NCI-H1048 (cell line): ENCODE data around the gene GFRA1.

Source experiments
- DNase-seq: peaks from one replicate; lab custom pipeline; 2025; lab: John Stamatoyannopoulos, UW

The GFRA1 gene

DNA sequence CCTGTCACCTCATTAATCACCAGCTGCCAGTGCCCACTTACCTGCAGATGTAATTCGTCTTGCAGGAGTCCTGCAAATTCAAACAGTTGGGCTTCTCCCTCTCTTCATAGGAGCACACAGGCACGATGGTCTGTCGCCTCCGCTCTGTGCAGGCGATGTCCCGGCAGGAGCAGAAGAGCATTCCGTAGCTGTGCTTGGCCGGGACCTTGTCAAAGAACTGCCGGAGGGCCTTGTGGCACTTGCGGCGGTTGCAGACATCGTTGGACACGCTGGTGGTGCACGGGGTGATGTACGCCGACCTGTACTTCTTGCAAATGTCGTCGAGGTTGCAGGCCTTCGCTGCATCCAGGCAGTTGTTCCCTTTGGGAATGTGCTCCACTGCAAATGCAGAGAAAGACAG is 147.8 kb downstream of the GFRA1 start:
- DNase-seq = no peak

DNA sequence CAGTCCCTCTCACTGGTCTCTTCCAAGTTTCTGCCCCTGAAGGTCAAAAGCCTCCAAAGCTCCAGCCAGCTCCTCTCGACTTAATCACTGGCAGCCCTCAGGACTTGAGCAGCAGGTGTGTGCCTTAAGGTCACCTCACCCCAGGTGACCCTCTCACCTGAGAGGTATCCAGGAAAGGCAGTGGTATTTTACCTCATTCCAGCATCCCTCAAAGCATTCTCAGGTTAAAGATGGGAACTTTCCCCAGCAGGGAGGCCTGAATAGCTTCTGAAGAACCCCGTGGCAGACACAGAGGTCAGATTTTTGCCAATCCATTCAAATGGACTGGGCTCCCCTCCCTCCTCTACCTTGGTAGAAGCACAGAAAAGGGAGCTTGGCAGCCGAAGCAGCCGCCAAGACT is 148.2 kb downstream of the GFRA1 start:
- DNase-seq = no peak

DNA sequence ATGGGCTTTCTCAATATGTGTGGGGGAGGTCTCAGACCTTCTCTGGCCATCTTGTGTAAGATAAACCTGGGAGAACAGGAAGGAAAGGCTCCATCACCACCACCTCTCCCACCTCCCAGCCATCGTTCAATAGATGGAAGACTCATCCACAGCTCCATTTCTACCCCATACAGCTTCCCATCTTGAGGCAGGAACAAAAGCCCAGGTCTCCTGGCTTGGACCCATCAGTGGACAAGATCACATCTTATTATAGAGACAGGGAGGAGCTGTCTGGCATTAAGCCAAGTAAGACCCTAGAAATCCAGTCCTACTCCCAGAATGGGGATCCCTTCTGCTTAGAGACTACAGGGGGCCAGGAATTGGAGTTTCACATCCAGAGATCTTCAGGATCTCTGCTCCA is 150.3 kb downstream of the GFRA1 start:
- DNase-seq = no peak

DNA sequence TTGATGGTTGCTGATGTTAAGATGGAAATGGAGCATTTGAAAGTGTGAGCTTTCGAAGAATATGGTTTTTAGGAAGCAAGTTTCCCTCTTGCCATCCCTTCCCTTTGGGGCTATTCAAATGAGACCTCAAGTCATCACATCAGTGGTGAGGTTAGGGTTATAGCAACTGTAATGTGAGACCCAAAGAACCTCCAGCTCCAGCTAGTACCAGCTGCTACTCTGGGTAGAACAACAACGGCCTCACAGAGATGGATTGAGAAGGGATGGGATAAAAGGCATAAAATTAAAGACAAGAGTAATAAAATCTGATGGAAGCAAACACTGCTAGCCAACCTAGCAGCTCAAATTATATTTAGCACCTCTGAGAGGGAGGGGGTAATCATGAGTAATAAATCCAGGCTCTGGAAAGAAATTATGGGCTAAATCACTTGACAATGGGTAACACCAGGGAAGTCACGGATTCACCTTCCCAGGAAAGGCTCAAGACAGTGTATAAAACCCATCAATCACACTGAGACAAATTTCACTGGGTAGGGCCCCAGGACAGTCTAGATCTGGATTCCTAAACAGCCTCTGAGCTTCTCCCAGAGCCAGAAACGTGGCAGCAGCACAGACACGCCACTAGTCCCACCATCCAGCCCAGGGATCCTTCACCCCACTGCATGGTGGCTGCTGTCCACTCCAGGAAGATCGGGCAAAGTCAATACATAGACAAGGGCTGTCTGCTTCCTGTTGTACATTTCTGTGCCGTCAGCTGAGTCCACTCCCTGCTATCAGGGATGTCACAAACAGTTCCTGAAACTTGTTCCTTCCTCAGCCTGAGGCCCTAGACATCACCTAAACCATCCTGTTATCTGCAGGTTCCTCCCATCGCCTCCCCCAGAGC is 151.1 kb downstream of the GFRA1 start:
- DNase-seq = no peak

DNA sequence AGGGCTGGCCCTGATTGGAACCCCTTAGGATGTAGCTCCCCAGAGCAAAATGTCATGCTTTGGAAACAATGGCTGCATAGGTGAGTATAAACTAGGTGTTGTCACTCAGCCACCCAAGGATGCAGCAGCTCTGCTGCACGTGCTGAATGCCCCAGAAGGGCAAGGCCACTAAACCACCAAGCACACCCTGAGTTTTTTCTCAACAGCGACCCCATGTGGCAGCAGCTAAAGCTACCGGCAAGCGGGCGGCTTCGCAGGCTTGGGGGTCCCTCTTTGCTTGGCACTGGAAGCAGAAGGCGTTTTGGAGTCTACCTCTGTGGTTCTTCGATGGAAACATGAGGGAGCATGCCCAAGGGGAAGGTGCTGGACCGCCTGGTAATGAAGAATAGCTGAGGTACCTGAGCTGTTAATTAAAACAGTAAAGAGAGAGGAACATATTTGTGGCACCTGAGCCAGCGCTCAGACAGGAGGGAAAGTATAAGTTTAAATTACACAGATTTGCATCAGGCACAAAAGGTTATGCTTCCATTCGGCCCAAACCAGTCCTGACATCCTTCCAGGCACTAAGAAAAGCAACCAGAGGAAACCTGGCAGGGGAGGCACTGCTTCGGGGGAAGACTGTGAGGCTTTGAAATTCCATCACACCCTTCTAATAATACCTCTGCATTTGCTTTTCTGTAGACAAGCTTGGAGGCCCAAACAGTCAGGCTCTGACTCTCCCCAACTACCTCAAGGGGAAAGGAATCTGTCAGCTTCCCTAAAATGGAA is 152.1 kb downstream of the GFRA1 start:
- no peak for DNase-seq

DNA sequence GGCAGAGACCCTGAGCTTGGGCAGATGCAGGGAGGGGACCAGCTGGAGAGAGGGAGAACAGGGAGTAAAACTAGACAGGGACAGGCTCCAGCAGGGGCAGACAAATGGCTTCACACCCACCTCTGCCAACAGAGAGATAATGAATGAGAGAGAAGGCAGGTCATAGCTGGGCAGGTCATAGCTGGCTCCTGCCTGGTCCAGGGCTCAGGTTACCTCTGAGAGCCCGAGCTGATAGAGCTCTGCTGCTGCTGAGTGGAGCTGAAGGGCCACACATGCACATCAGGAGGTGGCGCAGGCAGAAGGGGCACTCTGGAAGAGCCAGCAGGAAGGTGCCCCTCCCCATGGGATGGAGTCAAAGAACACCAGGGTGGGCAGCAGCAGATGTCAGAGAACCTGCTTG is 154.2 kb downstream of the GFRA1 start:
- DNase-seq = no peak

DNA sequence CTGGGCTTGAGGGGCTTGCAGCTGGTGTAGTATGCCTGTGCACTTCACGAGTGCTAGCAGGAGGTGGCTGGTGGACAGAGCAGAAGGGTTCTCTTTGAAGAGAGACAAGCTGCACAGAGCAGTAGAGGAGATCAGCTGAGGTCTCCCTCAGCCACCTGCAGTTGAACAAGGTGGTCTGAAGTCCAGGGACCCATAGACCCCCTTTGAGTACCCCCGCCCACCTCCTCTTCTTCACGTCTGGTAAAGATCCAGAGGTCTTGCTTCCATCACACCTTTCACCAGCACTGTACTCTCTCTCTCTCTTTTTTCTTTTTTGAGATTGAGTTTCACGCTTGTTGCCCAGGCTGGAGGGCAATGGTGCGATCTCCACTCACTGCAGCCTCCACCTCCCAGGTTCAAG is 157.2 kb downstream of the GFRA1 start:
- no peak for DNase-seq

DNA sequence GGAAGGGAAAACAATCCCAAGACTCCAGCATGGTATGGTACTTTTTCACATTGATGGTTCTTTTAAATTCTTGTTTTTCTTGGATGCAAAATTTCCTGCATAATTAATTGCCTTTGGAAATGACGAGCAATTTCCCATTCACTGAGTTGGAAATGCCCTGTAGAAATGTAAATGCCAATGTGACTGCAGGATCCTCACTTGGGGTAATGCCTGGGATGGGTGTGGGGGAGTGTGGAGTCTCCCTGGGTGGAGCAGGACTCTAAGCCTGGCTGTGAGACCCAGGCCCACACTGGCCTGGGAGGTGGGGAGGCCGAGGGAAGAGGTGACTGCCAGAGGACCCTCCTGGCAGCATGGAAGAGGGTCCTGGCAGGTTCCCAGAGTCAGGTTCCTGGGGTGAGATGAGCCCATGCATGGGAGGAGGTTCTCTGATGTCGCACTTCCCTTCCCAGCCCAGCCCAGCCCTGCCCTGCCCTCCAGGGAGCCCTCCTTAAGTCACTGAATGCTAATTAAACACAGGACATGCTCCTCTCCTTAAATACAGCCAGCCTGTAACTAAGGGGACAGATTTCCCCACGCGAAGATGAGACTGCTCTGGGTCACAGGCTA is 157.9 kb downstream of the GFRA1 start:
- DNase-seq = no peak

DNA sequence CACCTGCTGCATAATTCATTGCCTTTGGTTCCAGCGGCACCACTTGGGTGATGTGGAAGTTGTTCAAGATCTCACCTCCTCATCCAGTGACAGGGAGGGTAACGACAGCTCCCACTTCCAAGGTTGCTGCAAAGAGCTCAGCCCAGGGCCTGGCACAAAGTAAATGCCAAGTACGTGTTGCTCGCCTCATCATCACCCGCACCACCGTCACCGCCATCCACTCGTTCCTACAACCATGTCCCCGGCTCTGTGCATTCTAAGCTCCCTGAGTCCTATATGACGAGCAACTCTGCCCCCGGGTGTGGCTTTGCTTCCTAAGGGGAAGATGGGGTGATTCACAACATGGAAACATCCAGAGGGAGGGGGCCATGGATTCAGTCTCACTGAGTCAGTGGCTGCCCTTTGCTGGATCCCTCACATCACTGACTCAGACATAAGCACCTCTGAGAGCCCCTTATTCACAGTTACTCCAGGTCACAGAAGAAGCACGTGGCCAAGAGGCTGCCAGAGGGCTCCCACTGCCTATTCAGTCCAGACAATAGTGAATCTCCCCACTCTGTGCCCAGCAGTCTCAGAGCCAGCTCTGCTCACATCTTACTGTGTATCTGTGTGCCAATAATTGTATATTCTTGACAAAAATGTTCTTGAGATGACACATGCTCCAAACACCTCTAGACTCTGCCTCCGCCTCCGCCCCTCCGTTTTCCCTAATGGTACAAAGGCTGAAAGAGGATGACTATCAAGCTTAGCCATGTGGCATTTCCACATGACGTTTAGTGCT is 159.1 kb downstream of the GFRA1 start:
- no peak for DNase-seq

DNA sequence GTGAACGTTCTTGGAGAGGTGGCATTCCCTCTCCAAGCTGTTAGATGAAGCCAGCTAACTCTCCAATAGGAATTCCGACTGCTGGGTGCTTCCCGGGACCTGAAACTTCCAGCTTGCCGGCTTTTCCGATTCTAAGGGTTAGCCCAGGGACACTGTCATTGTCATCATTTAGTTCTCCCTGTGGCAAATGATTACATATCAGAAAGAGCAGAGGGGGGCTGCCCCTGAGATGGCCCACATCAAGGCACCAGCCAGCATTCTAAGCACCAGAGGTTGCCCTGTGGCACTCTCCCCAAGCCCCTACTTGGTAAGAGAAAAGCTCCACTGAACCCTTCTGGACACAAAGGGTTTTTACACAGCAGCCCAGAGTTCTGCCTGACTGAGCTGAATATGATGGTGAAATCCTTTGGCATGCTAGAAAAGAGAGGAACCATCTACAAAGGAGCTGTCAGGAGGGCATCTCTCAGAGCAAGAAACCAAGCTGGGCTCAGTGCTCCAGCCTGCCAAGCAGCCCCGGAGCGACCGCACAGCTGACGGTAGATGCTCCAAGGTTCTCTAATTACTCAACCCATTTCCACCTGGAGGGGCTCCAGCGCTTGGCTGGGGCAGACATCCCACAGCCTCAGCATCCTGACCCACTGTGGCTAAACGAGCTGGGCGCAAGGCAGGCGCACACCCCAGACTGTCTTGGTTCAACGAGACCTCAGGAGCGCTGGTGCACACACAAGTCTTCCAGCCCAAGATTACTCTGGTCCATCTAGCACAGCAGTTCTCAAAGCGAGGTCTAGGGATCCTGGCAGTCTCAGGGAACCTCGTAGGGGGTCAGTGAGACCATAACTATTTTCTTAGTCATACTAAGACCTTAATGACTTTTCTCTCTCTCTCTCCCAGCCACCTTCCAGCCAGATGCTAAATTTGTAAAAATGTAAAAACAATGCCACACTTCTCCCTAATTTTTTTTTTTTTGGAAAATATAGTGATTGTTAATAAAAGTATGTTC is 160.5 kb downstream of the GFRA1 start:
- DNase-seq = no peak

DNA sequence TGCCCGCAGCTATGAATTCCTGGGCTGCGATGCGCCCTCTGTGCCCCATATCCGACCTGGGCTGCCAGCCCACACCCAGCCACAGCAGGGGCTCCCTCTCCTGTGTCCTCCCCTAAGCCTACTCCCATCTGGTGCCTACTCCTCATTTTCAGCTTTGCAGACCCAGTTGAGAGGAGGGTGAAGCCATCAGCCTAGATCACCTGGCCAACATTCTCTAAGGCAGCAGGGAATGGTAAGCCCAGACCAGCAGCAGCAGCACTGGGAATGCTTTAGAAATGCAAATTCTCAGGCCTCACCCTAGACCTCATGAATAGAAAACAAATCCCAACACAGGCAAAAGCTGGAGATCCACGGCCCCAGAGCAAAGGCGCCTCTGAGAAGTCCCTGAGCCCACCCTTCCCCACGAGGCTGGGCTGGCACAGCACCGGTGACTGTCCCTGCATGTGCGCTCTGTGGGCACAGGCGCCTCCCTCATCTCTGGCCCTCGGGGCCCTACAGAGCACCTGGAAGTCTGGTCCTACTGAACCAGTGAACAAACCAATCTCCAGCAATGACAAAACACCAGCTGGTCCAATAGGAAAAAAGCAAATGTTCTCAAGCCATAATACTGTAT is 161.4 kb downstream of the GFRA1 start:
- DNase-seq = no peak

DNA sequence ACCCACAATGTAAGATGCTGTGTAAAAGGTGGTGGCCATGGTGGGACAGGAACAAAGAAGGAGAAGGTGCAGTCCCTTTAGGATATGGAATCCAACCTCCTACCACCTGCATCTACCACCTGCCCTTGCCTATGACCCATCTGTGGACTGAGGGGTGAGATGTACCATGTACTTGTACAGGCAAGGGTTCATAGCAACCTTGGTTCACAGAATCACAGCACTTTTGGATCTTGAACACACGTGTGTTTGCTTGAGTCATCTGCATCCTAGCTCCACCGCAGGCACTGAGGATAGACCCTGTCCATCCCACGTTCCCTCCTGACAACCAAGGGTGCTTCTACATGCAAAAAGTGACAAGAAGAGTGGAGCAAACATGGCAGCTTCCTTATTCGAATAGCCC is 162.3 kb downstream of the GFRA1 start:
- no peak for DNase-seq

DNA sequence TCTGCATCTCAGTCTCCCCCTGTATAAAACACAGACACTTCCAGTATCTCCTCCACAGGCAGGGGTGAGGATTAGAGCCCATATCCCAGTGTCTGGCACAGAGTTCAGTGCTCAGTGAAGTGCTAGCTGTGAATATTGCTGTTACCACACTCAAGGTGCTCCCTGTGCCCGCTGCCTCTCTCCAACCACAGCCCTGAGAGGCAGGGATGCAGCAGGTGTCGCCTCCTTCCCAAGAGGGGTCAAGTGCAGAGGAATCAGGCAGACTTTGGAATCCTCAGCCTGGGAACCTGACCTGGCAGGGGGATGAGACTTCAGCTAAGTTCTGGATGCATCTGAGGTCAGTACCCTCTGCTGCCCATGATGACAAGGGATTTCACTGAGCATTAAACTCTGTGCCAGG is 163.1 kb downstream of the GFRA1 start:
- no peak for DNase-seq

DNA sequence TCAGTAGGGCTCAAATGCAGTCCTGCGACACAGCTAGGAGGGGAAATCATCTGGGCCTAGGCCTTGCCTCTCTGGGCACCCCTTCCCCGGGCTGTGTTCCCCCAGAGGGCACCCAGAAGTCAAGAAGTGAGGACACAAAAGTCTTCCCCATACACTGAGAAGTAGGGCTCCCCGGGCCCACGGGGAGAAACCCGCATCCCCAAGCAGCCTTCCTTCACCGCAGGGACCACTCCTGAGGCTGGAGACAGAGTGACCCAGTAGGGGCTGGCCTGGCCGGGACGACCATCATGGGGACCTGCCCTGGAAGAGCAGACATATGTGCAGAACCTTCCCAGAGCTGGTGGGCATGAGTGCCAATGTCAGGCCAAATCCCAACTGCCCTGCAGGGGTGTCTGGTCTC is 163.5 kb downstream of the GFRA1 start:
- no peak for DNase-seq

DNA sequence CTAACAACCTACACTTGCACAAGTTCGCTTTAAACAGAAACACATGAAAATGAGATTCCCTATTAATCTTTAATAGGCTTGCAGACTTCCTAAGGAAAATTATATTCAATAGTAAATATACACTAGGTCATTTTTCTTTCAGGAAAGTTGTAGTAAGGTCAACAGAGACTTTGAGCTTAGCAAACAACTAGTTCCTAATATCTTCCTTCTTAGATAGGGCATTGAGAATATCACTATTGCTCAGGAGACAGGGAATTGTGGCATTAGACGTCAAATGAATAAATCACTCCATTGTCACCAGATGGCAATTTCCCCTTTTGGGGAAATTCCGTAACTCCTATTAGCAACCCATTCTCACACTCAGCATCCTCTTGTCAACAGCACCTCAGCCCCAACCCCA is 164.9 kb downstream of the GFRA1 start:
- no peak for DNase-seq

DNA sequence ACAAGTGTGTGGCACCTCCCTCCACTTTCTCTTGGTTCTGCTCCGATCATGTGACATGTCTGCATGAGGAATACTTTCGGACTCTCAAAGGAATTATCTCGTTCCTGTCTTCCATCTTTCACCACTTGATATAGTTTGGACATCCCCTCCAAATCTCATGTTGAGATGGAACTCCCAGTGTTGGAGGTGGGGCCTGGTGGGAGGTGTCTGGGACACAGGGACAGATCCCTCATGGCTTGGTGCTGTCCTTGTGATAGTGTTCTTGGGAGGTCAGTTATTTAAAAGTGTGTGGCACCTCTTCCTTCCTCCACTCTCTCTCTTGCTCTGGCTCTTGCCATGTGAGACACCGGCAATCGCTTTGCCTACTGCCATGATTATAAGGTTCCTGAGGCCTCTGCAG is 166.4 kb downstream of the GFRA1 start:
- DNase-seq = no peak

DNA sequence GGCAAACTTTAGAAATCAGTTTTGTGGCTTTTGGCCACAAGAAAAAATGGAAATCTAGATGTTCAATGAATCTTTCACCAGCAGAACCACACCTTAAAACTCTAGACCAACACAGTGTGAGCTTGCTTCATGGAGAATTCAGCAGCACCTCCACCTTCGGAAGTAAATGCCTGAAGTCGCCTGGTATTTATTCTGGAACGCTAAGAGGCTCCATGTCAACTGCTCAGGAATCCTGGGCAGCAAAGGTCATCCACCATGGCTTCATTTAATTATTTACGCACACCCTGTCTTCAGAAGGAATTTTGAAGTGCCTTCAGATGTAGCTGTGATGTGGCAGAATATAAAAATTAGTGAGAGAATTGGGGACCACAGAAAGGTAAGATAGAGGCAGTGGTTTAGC is 167.7 kb downstream of the GFRA1 start:
- DNase-seq = no peak

DNA sequence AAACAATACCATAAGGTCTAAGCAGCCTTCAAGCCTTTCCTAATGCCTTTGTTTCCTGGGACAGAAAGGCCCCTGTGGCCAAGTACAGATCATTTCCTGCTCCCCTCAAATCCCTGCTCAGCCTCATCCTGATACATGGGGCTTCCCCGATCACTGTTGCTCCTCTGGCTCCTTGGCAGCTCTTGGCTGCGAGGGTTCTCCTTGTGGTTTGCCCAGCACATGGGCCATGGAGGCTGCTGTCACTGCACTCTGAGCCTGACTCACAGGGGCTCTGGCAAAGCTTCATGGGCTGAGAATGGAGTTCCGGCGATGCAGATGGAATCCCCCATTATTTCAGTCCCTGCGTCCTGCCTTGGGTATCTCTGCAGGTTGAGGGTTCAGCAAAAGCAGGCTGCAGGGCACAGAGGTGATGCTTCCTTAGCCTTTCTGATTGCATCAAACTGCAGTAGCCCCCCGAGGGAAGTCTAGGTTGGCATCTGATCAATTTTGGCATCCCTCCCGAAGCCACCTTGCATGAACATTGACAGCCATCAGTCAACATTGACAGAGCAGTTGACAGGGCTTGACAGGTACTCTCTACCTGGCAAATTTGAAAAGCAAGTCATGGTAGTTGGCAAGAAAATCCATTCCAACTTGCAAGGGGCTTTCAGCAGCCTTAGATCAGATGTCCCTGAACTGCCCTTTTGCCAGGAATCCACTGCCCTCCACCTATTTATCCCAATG is 168.6 kb downstream of the GFRA1 start:
- DNase-seq = no peak

DNA sequence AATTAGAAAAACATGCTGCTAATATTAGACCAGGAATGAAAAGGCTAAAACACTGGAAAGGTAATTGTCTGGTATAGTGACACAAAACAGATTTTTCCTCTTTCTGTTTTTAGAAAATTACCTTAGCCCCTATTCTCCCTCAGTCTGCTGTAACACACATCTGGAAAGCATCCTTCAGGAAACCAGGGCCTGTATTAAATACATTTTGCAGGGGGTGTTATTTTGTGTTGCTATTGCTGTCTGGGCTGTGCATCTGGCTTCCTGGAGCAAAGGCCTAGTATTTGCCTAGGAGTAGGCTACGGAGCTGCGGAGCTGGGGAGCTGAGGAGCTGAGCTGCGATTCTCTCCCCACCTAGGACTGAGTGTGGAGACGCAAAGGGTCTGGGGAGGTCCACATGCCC is 169.3 kb downstream of the GFRA1 start:
- no peak for DNase-seq
